ENCODE results near the gene SGSM2. TPM values are rescaled to one million over a fixed set of nuclear protein-coding genes. Genes with fewer than 3 reads are reported as not detected.

The SGSM2 gene
- total and polyA plus RNA-seq, 2 of the 8 experiments (the other 6 are each of a cell fraction or from before 2014, with no cell fraction given): 44.5 to 77.7 TPM

GRCh38 chr17:2337544-2338314 lies 428 bp downstream of the SGSM2 start (continued):
- no peak for TF ChIP-seq USF2 (IDR thresholded peaks at IDR 0.05; ENCODE audit: low read length)
- TF ChIP-seq HDAC2 (IDR thresholded peaks at IDR 0.05; ENCODE audit: borderline replicate concordance in 1 of 2, low read depth in 2 of 2, low read length in 2 of 2): peak in 1 of 2 experiments; percentile 37; a peak in 1 of 4 replicates
- TF ChIP-seq CTBP2 (IDR thresholded peaks at IDR 0.05; ENCODE audit: borderline replicate concordance, insufficient read depth, insufficient read length, low read length): no peak
- TF ChIP-seq PHF8 (conservative IDR thresholded peaks at IDR 0.05; ENCODE audit: low read depth, low read length): peak; percentile 26
- TF ChIP-seq NANOG (IDR thresholded peaks at IDR 0.05; ENCODE audit: insufficient read depth, low read depth, low read length, poor library complexity, severe bottlenecking): no peak

Measured in H1 (cell line).